Stimulated activated memory B cell treated with anti-CD40 and anti-IgM and Interleukin-4, amounts not matched to agents 10 μg/mL and 1 μg/mL and 100 μg/mL, for 72 hours (primary cell): ENCODE data around the gene FOXO1.

Source experiments
- ATAC-seq: fragments of 150-1000 bp; cut with Tn5 transposase; 2 replicates; pipeline ENCODE4 v1.10.0; 2021
- H3K27ac Mint-ChIP-seq: one replicate; pipeline ENCODE4 v1.8.0; 2022; ENCODE audit warnings: mild to moderate bottlenecking, mixed read lengths
- H3K27me3 Mint-ChIP-seq: one replicate; pipeline ENCODE4 v1.8.0; 2022; ENCODE audit warnings: mixed read lengths
- H3K36me3 Mint-ChIP-seq: one replicate; pipeline ENCODE4 v1.8.0; 2022; ENCODE audit warnings: mixed read lengths
- H3K4me1 Mint-ChIP-seq: one replicate; pipeline ENCODE4 v1.8.0; 2022; ENCODE audit warnings: mixed read lengths
- H3K4me3 Mint-ChIP-seq: one replicate; pipeline ENCODE4 v1.8.0; 2022; ENCODE audit warnings: mild to moderate bottlenecking, moderate library complexity, mixed read lengths
- H3K9me3 Mint-ChIP-seq: one replicate; pipeline ENCODE4 v1.8.0; 2022; ENCODE audit warnings: mixed read lengths

Gene FOXO1

DNA sequence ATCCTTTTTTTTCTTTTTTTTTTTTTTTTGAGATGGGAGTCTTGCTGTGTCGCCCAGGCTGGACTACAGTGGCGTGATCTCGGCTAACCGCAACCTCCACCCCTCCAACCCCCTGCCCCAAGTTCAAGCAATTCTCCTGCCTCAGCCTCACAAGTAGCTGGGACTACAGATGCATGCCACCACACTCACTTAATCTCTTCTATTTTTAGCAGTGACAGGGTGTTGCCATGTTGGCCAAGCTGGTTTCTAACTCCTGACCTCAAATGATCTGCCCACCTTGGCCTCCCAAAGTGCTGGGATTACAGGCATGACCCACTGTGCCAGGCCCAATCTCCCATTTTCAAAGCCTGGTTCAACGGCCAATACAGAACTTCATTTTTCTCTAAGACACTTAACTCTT is 9.1 kb downstream of the FOXO1 start:
- Mint-ChIP-seq H3K4me3 (no peak overlapping the region), H3K36me3 (peaks cover 13% of the 10 kb centered on the region), H3K27me3 (no peaks in the 10 kb centered on the region), H3K9me3 (no peaks in the 10 kb centered on the region), H3K4me1 (peaks cover 73% of the 10 kb centered on the region), H3K27ac (peak overlapping the region; percentile 60)
- no peak for ATAC-seq

DNA sequence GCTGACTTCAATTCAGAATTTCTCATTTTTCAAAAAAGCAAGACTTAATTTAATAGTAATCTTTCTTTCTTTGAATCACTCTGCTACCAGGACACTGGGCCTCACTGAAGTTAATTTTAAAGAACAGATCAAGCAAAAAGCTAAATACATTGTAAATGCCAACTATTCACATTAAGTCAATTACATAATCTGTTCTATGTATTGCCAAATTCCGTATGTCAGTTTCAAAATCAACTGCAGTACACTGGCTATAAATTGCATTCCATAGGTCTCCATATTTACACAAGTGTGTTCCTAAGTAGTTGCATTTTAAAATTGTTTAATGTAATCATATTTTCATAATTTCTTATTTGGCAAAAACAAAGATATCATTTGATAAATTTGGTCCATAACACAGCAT is 10.1 kb downstream of the FOXO1 start:
- H3K27ac Mint-ChIP-seq: no peak overlapping the region
- H3K4me3 Mint-ChIP-seq: no peak overlapping the region
- peaks cover 13% of the 10 kb centered on the region for H3K36me3 Mint-ChIP-seq

DNA sequence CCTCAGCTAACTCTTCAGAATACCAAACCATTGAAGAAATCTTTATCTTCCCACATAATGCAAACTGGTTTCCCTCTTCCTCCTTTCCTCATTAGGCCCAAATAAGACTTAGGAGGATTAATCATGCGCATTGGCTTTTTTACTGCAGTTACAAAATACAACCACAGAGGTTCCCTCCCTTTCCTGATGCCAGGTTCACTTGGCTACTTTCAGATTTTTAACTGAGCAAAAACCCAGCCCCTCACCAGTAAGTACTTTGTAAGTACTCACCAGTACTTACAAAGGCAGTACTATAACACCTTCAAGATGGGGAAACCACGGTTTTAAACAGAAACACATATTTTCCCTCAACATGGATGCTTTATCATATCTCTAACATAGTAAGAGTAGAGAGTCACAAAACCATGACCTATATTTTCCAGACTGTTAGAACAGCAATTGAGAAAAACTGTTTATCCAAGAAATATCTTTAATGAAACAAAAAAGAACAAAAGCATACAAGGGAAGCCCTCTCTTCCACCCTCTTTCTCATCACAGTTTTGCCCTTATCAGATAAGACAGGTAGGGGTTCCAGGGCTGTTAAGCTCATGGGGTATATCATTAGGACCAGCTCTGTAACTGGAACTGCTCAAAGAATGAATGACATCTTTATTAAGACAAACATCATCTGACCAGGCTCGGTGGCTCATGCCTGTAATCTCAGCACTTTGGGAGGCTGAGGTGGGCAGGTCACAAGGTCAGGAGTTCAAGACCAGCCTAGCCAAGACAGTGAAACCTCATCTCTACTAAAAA is 12.7 kb downstream of the FOXO1 start:
- Mint-ChIP-seq H3K27ac (peak overlapping the region; percentile 91), H3K27me3 (no peaks in the 10 kb centered on the region), H3K9me3 (no peaks in the 10 kb centered on the region), H3K4me3 (peak overlapping the region; percentile 78), H3K4me1 (peaks cover 77% of the 10 kb centered on the region), H3K36me3 (peaks cover 13% of the 10 kb centered on the region)
- ATAC-seq: peak; percentile 56

More for the DNA sequence above, 10.1 kb downstream of the FOXO1 start:
- Mint-ChIP-seq H3K9me3 (no peaks in the 10 kb centered on the region), H3K27me3 (no peaks in the 10 kb centered on the region), H3K4me1 (peaks cover 77% of the 10 kb centered on the region)
- ATAC-seq: no peak

DNA sequence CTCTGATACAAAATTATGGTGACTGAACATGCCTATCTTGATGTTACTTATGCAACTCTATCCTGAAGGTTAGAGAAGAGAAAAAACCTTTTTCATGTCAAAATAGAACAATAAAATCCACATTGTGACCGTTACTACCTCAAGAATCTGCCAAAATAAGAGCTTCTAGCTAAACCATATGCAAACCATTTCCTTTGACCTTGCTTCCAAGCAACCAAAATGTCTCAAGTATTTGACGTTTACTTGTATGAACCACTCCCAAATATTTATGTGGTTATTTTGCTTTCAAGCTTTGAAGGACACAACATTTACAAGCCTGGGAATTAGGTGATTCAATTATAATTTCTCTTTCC is 13.9 kb downstream of the FOXO1 start:
- H3K27me3 Mint-ChIP-seq: no peaks in the 10 kb centered on the region
- ATAC-seq: peak; percentile 70
- peaks cover 77% of the 10 kb centered on the region for H3K4me1 Mint-ChIP-seq
- H3K27ac Mint-ChIP-seq: peak overlapping the region; percentile 91
- H3K9me3 Mint-ChIP-seq: no peaks in the 10 kb centered on the region
- H3K36me3 Mint-ChIP-seq: peaks cover 4% of the 10 kb centered on the region
- peak overlapping the region; percentile 78 for H3K4me3 Mint-ChIP-seq

DNA sequence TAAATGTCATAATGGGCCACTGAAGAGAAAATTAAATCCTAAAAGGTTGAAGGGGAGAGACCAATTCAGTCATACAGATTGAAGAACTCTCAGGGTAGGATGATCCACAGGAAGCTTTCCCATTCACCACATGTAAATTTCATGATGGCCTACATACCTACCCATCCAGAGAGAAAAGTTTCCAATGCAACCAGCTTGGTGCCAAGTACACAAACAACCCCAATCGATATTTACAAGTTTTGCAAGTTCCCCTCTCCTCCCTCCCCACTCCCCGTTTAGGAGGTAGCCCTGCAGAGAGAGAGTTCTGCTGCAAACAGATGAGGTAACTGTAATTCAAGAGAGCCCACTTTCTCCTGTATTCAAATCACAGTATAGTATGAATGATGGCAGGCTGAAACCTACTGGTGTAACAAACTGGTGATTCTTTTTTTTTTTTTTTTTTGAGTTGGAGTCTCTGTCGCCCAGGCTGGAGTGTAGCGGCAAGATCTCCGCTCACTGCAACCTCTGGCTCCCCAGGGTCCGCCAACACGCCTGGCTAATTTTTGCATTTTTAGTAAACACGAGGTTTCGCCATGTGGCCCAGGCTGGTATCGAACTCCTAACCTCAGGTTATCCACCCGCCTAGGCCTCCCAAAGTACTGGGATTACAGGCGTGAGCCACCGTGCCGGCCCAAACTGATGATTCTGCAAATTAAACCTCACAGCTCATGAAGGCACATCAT is 14.4 kb downstream of the FOXO1 start:
- Mint-ChIP-seq H3K9me3 (no peaks in the 10 kb centered on the region), H3K27ac (peak overlapping the region; percentile 91), H3K36me3 (no peaks in the 10 kb centered on the region), H3K27me3 (no peaks in the 10 kb centered on the region), H3K4me1 (peaks cover 77% of the 10 kb centered on the region), H3K4me3 (peak overlapping the region; percentile 78)
- peak; percentile 77 for ATAC-seq

DNA sequence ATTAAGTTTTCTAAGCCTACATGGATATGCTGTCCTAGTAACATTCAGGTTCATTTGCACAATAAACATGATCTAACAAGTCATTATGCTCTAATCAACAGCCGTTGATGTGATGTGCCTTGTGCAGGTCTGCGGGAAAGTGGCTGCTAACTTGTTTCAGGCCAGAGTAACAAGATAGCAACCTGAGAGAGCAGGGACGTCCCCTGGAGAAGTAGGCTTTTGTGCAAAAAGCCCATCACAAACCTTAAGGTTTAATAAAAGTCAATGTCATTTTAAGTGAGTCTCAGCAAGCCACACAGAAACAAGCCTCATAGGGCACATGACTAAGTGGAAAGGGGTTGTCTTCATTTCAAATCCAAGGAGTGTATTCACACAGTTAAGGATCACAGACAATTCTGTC is 17.6 kb downstream of the FOXO1 start:
- no peak overlapping the region for H3K4me3 Mint-ChIP-seq
- no peak overlapping the region for H3K27ac Mint-ChIP-seq
- no peak for ATAC-seq
- H3K27me3 Mint-ChIP-seq: no peaks in the 10 kb centered on the region
- H3K9me3 Mint-ChIP-seq: no peaks in the 10 kb centered on the region
- peaks cover 95% of the 10 kb centered on the region for H3K4me1 Mint-ChIP-seq
- H3K36me3 Mint-ChIP-seq: peaks cover 3% of the 10 kb centered on the region

DNA sequence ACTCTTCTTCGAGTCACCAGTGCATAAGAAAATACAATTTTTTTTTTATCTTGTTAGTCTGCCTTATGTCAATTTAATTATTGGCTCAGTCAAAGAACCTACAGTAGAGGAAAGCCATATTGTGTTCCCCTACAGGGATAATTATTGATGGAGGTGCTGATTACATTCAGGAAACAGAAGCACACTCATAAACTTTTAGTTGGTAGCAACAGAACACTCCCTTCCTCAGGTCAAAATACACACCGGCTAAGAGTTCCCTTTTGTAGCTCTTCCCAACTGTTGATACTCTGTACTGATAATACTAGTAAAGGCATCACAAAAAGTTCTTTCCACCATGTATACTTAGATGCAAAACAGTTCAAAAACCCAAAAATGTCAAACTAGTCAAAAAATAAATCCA is 18.4 kb downstream of the FOXO1 start:
- Mint-ChIP-seq H3K9me3 (no peaks in the 10 kb centered on the region), H3K27ac (no peak overlapping the region), H3K4me3 (no peak overlapping the region), H3K36me3 (peaks cover 9% of the 10 kb centered on the region), H3K4me1 (peaks cover 94% of the 10 kb centered on the region), H3K27me3 (no peaks in the 10 kb centered on the region)
- no peak for ATAC-seq

DNA sequence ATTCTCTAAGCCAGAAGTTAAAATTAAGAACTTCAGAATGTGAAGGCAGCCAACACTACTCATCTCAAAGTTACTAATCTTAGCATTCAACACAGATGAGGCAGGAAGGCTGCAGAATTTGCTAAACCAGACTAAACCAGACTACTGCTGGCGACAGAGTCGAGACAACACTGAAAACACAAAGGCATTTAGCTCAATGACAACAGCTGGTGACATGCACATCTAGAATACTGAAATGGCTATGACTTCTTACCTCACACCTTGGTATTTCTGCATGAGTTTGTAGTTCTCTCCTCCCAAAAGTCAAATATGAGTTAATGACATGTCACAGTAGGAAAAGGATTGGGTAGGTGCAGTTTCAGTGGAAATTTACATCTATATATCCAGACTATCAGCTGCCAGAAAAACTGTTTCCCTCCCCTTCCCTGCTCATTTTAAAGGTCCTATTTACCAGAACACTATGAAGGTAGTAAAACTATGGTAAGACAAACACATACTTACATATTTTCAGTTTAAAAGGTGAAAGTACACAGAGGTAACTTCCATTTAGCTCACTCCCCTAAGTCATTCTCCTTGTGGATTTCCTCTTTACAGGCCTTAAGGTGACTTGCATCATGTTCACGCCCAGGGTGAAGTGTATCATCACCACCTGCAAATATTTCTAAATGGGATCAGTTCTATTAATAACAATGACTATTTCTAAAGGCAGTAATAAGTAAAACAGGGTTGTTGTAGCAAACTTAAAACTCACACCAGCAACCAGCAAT is 21.4 kb downstream of the FOXO1 start:
- ATAC-seq: no peak
- Mint-ChIP-seq H3K27me3 (no peaks in the 10 kb centered on the region), H3K27ac (peak overlapping the region; percentile 69), H3K4me3 (no peak overlapping the region), H3K36me3 (peaks cover 9% of the 10 kb centered on the region), H3K9me3 (no peaks in the 10 kb centered on the region), H3K4me1 (peaks cover 88% of the 10 kb centered on the region)

DNA sequence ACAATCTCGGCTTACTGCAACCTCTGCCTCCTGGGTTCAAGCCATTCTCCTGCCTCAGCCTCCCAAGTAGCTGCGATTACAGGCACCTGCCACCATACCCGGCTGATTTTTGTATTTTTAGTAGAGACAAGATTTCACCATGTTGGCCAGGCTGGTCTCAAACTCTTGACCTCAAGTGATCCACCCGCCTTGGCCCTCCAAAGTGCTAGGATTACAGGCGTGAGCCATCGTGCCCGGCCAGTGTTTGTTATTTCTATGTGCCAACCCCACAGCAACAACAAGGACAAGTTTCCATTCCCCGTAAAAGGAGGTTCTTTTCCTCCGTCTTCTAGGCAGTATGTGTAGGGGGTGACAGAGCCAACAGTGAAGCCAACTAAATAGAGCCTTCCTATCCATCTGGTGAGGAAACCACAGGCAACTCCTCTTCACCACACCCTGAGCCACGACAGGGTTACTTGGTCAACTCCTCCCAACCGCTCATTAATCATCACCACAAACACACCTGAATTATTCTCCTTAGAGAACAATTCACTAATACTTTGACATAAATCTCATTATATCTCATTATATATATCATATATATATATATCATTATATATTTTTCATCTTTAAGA is 25.5 kb downstream of the FOXO1 start:
- Mint-ChIP-seq H3K4me1 (peaks cover 82% of the 10 kb centered on the region), H3K27ac (no peak overlapping the region), H3K9me3 (no peaks in the 10 kb centered on the region), H3K4me3 (no peak overlapping the region), H3K27me3 (no peaks in the 10 kb centered on the region), H3K36me3 (peaks cover 9% of the 10 kb centered on the region)
- ATAC-seq: no peak

DNA sequence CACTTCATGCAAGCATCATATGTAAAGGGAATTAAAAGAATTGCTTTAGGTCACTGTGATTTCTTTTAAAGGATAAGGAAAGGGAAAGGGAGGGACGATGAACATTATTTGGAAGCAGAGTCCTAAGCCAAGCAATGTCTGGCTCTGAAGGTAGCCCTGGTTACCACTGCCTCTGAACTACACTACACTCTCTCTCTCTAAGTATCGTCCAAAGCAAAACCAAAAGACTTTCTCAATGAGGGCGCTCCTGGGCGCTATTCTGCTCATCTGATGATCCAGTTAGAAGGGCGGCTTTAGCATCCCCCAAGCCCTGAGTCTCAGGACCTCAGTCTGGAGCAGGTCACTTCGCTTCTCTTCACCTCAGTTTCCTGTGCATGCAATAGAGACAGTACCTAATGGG is 26.2 kb downstream of the FOXO1 start:
- Mint-ChIP-seq H3K27ac (peak overlapping the region; percentile 47), H3K4me1 (peaks cover 82% of the 10 kb centered on the region), H3K36me3 (peaks cover 9% of the 10 kb centered on the region), H3K4me3 (no peak overlapping the region), H3K27me3 (no peaks in the 10 kb centered on the region), H3K9me3 (no peaks in the 10 kb centered on the region)
- ATAC-seq: no peak

DNA sequence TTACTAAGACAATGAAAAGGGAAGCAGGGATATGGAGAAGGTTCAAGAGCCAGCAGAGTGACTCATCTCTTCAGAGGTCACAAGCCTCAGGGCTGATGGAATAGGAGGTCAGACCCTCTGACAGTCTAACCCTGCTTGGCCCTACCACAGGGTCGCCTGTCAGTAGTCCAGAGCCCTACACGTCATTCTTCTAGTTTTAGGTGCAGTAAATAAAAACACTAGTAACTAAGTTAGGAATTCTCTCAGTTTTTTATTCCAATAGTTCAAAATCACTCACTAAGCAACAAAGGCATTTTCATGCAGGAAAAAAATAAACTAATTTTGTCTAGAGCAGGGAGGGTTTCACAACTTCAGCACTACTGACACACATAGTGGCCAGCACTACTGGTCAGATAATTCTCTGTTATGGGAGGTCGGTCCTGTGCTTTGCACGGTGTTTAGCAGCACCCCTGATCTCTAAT is 27.2 kb downstream of the FOXO1 start:
- Mint-ChIP-seq H3K27ac (peak overlapping the region; percentile 47), H3K9me3 (no peaks in the 10 kb centered on the region), H3K4me1 (peaks cover 82% of the 10 kb centered on the region), H3K27me3 (no peaks in the 10 kb centered on the region), H3K36me3 (peaks cover 9% of the 10 kb centered on the region), H3K4me3 (no peak overlapping the region)
- ATAC-seq: peak; percentile 59

DNA sequence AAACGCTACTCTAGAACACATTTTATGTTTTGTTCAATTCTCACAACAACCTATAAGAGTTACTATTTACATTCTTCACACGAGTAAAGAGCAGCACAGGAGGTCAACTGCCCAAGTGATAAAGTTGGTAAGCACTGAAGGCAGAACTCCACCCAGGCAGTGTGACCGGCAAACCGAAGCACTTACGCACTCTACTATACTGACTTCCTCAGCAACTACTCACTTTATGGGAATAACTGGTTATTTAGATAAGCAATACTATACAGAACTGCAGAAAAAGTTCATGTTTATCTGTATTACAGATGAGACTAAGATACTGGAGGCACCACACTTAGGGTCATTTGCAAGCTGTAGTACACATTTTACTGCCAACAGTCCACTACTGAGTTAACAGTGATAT is 28.8 kb downstream of the FOXO1 start:
- H3K27ac Mint-ChIP-seq: peak overlapping the region; percentile 40
- H3K9me3 Mint-ChIP-seq: no peaks in the 10 kb centered on the region
- H3K4me3 Mint-ChIP-seq: peak overlapping the region; percentile 50
- peak; percentile 58 for ATAC-seq
- peaks cover 74% of the 10 kb centered on the region for H3K4me1 Mint-ChIP-seq
- no peaks in the 10 kb centered on the region for H3K36me3 Mint-ChIP-seq
- H3K27me3 Mint-ChIP-seq: no peaks in the 10 kb centered on the region

DNA sequence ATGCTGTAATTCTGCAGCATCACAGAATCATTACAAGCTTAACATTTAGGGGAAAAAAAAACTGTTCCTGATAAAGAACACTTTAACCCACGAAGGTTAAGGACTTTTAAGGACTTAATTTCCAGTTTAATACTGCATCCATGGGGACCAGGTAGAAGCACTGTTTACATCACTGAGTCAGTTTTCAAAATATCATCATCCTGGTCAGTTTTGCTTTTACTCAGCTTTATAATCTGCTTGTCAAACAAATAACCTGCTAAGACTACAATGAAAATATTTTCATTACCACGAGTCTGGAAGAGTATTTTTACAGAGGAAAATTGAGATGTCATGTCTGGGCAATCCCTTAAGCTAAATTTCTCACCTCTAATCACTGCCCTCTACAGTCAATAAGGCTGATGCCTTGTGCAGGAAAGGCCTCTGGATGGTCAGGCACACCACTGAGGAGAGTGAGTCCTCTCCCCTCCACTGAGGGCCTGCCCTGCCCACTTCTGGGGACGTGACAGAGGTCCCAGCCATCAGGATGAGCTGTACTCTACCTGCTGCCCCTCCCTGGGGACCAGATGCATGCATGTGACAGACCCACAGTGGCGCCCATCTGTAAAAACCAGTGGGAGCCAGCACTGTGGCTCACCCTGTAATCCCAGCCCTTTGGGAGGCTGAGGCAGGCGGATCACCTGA is 31.0 kb downstream of the FOXO1 start:
- H3K9me3 Mint-ChIP-seq: no peaks in the 10 kb centered on the region
- H3K4me1 Mint-ChIP-seq: peaks cover 80% of the 10 kb centered on the region
- peaks cover 6% of the 10 kb centered on the region for H3K36me3 Mint-ChIP-seq
- H3K27me3 Mint-ChIP-seq: no peaks in the 10 kb centered on the region
- H3K27ac Mint-ChIP-seq: peak overlapping the region; percentile 40
- H3K4me3 Mint-ChIP-seq: no peak overlapping the region
- ATAC-seq: peak; percentile 51

DNA sequence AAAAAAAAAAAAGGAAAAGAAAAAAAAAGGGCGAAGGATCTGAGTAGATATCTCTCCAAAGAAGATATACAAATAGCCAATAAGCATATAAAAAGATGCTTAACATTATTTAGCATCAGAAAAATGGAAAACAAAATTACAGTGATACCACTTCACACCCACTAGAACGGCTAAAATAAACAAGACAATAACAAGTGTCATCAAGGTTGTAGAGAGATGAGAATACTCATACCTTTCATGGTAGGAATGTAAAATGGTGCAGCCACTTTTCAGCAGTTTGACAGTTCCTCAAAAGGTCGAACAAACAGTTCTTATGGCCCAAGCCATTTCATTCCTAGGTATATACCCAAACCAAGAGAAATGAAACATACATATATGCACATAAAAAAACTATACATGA is 33.5 kb downstream of the FOXO1 start:
- ATAC-seq: no peak
- H3K9me3 Mint-ChIP-seq: no peaks in the 10 kb centered on the region
- peaks cover 80% of the 10 kb centered on the region for H3K4me1 Mint-ChIP-seq
- no peaks in the 10 kb centered on the region for H3K27me3 Mint-ChIP-seq
- no peak overlapping the region for H3K27ac Mint-ChIP-seq
- no peak overlapping the region for H3K4me3 Mint-ChIP-seq
- H3K36me3 Mint-ChIP-seq: peaks cover 15% of the 10 kb centered on the region
